Measurements from ENCODE around the gene CTBP1.

The CTBP1 gene

GRCh38 chr4:1277667-1278665, 29.0 kb upstream of the CTBP1 start:
- 88% methylated on average over 15 of the region's 15 CpGs for WGBS
- no peaks in the 10 kb centered on the region for H3K27me3 ChIP-seq (ENCODE audit: insufficient read depth, low read length)
- H3K27ac ChIP-seq (ENCODE audit: low read depth, low read length) = no peak overlapping the region
- no peaks in the 10 kb centered on the region for H3K4me1 ChIP-seq (ENCODE audit: insufficient read depth, low read length)
- H3K4me3 ChIP-seq (ENCODE audit: low read length) = no peak overlapping the region
- no peaks in the 10 kb centered on the region for H3K9me3 ChIP-seq (ENCODE audit: insufficient read depth, low read depth, low read length)
- H3K36me3 ChIP-seq (ENCODE audit: insufficient read depth, low read length) = no peaks in the 10 kb centered on the region
- no peak overlapping the region for H3K9ac ChIP-seq (ENCODE audit: low read depth, low read length)

- Histone ChIP-seq H3K9me3 (ENCODE audit: insufficient read depth, low read depth, low read length) (no peaks in the 10 kb centered on the region), H3K9ac (ENCODE audit: low read depth, low read length) (no peak overlapping the region), H3K36me3 (ENCODE audit: insufficient read depth, low read length) (no peaks in the 10 kb centered on the region), H3K4me3 (ENCODE audit: low read length) (no peak overlapping the region), H3K4me1 (ENCODE audit: insufficient read depth, low read length) (no peaks in the 10 kb centered on the region), H3K27ac (ENCODE audit: low read depth, low read length) (no peak overlapping the region), H3K27me3 (ENCODE audit: insufficient read depth, low read length) (no peaks in the 10 kb centered on the region)
- 85% methylated on average over 2 of the region's 2 CpGs for WGBS
Measured at GRCh38 chr4:1276984-1277383, 28.1 kb upstream of the CTBP1 start.

GRCh38 chr4:1274871-1275270, 25.9 kb upstream of the CTBP1 start:
- no peak overlapping the region for H3K27ac ChIP-seq (ENCODE audit: low read depth, low read length)
- H3K4me3 ChIP-seq (ENCODE audit: low read length) = no peak overlapping the region
- H3K36me3 ChIP-seq (ENCODE audit: insufficient read depth, low read length) = no peaks in the 10 kb centered on the region
- WGBS = 89% methylated on average over 9 of the region's 9 CpGs
- no peaks in the 10 kb centered on the region for H3K27me3 ChIP-seq (ENCODE audit: insufficient read depth, low read length)
- no peaks in the 10 kb centered on the region for H3K4me1 ChIP-seq (ENCODE audit: insufficient read depth, low read length)
- no peaks in the 10 kb centered on the region for H3K9me3 ChIP-seq (ENCODE audit: insufficient read depth, low read depth, low read length)
- no peak overlapping the region for H3K9ac ChIP-seq (ENCODE audit: low read depth, low read length)

GRCh38 chr4:1271686-1272085, 22.8 kb upstream of the CTBP1 start:
- Histone ChIP-seq H3K27me3 (ENCODE audit: insufficient read depth, low read length) (no peaks in the 10 kb centered on the region), H3K4me1 (ENCODE audit: insufficient read depth, low read length) (no peaks in the 10 kb centered on the region), H3K9me3 (ENCODE audit: insufficient read depth, low read depth, low read length) (peaks cover 8% of the 10 kb centered on the region), H3K9ac (ENCODE audit: low read depth, low read length) (no peak overlapping the region), H3K4me3 (ENCODE audit: low read length) (no peak overlapping the region), H3K27ac (ENCODE audit: low read depth, low read length) (no peak overlapping the region), H3K36me3 (ENCODE audit: insufficient read depth, low read length) (no peaks in the 10 kb centered on the region)
- WGBS = 92% methylated on average over 5 of the region's 5 CpGs

- H3K4me3 ChIP-seq (ENCODE audit: low read length) = no peak overlapping the region
- H3K9ac ChIP-seq (ENCODE audit: low read depth, low read length) = no peak overlapping the region
- no peaks in the 10 kb centered on the region for H3K36me3 ChIP-seq (ENCODE audit: insufficient read depth, low read length)
- H3K4me1 ChIP-seq (ENCODE audit: insufficient read depth, low read length) = no peaks in the 10 kb centered on the region
- H3K27ac ChIP-seq (ENCODE audit: low read depth, low read length) = no peak overlapping the region
- H3K9me3 ChIP-seq (ENCODE audit: insufficient read depth, low read depth, low read length) = peaks cover 14% of the 10 kb centered on the region
- H3K27me3 ChIP-seq (ENCODE audit: insufficient read depth, low read length) = no peaks in the 10 kb centered on the region
Measured at GRCh38 chr4:1269209-1269608, 20.3 kb upstream of the CTBP1 start.

- Histone ChIP-seq H3K4me1 (ENCODE audit: insufficient read depth, low read length) (no peaks in the 10 kb centered on the region), H3K36me3 (ENCODE audit: insufficient read depth, low read length) (no peaks in the 10 kb centered on the region), H3K9ac (ENCODE audit: low read depth, low read length) (no peak overlapping the region), H3K9me3 (ENCODE audit: insufficient read depth, low read depth, low read length) (peaks cover 14% of the 10 kb centered on the region), H3K27me3 (ENCODE audit: insufficient read depth, low read length) (no peaks in the 10 kb centered on the region), H3K4me3 (ENCODE audit: low read length) (no peak overlapping the region), H3K27ac (ENCODE audit: low read depth, low read length) (no peak overlapping the region)
- 91% methylated on average over 7 of the region's 9 CpGs for WGBS
Measured at GRCh38 chr4:1266881-1267763, 18.2 kb upstream of the CTBP1 start.

- no peak overlapping the region for H3K27ac ChIP-seq (ENCODE audit: low read depth, low read length)
- H3K27me3 ChIP-seq (ENCODE audit: insufficient read depth, low read length) = no peaks in the 10 kb centered on the region
- H3K36me3 ChIP-seq (ENCODE audit: insufficient read depth, low read length) = no peaks in the 10 kb centered on the region
- no peaks in the 10 kb centered on the region for H3K4me1 ChIP-seq (ENCODE audit: insufficient read depth, low read length)
- no peak overlapping the region for H3K4me3 ChIP-seq (ENCODE audit: low read length)
- peaks cover 14% of the 10 kb centered on the region for H3K9me3 ChIP-seq (ENCODE audit: insufficient read depth, low read depth, low read length)
- H3K9ac ChIP-seq (ENCODE audit: low read depth, low read length) = no peak overlapping the region
- 94% methylated on average over 11 of the region's 11 CpGs for WGBS
Measured at GRCh38 chr4:1265351-1265750, 16.4 kb upstream of the CTBP1 start.

GRCh38 chr4:1264942-1265341, 16.0 kb upstream of the CTBP1 start:
- Histone ChIP-seq H3K9ac (ENCODE audit: low read depth, low read length) (no peak overlapping the region), H3K4me1 (ENCODE audit: insufficient read depth, low read length) (no peaks in the 10 kb centered on the region), H3K4me3 (ENCODE audit: low read length) (no peak overlapping the region), H3K27me3 (ENCODE audit: insufficient read depth, low read length) (no peaks in the 10 kb centered on the region), H3K27ac (ENCODE audit: low read depth, low read length) (no peak overlapping the region), H3K36me3 (ENCODE audit: insufficient read depth, low read length) (no peaks in the 10 kb centered on the region), H3K9me3 (ENCODE audit: insufficient read depth, low read depth, low read length) (peaks cover 14% of the 10 kb centered on the region)
- 90% methylated on average over 3 of the region's 3 CpGs for WGBS

GRCh38 chr4:1261107-1261928, 12.4 kb upstream of the CTBP1 start:
- Histone ChIP-seq H3K4me3 (ENCODE audit: low read length) (no peak overlapping the region), H3K9ac (ENCODE audit: low read depth, low read length) (no peak overlapping the region), H3K9me3 (ENCODE audit: insufficient read depth, low read depth, low read length) (peaks cover 22% of the 10 kb centered on the region), H3K4me1 (ENCODE audit: insufficient read depth, low read length) (no peaks in the 10 kb centered on the region), H3K36me3 (ENCODE audit: insufficient read depth, low read length) (no peaks in the 10 kb centered on the region), H3K27me3 (ENCODE audit: insufficient read depth, low read length) (no peaks in the 10 kb centered on the region), H3K27ac (ENCODE audit: low read depth, low read length) (no peak overlapping the region)
- WGBS = 89% methylated on average over 21 of the region's 21 CpGs

- Histone ChIP-seq H3K4me3 (ENCODE audit: low read length) (no peak overlapping the region), H3K9me3 (ENCODE audit: insufficient read depth, low read depth, low read length) (peaks cover 20% of the 10 kb centered on the region), H3K27ac (ENCODE audit: low read depth, low read length) (no peak overlapping the region), H3K36me3 (ENCODE audit: insufficient read depth, low read length) (no peaks in the 10 kb centered on the region), H3K9ac (ENCODE audit: low read depth, low read length) (no peak overlapping the region), H3K4me1 (ENCODE audit: insufficient read depth, low read length) (no peaks in the 10 kb centered on the region), H3K27me3 (ENCODE audit: insufficient read depth, low read length) (no peaks in the 10 kb centered on the region)
- 92% methylated on average over 24 of the region's 24 CpGs for WGBS
Measured at GRCh38 chr4:1260418-1261106, 11.6 kb upstream of the CTBP1 start.
